Ishikawa (cell line): ENCODE measurements around the gene TECPR2.

Experiments used
- CEBPB ChIP-seq: IDR thresholded peaks from 2 replicates; pipeline ENCODE4 v1.6.1; 2012
- EP300 ChIP-seq: IDR thresholded peaks from 2 replicates; pipeline ENCODE4 v1.6.1; 2012; ENCODE audit warnings: borderline replicate concordance
- FOXM1 ChIP-seq: IDR thresholded peaks from 2 replicates; pipeline ENCODE4 v1.6.1; 2012; ENCODE audit warnings: low read depth, borderline replicate concordance
- MAX ChIP-seq: IDR thresholded peaks from 2 replicates; pipeline ENCODE4 v1.6.1; 2012
- NFIC ChIP-seq: IDR thresholded peaks from 2 replicates; pipeline ENCODE4 v1.6.1; 2012
- RAD21 ChIP-seq: IDR thresholded peaks from 2 replicates; pipeline ENCODE4 v1.6.1; 2012; ENCODE audit warnings: low read depth
- REST ChIP-seq: IDR thresholded peaks from 2 replicates; pipeline ENCODE4 v1.6.1; 2012; ENCODE audit warnings: low read depth, mild to moderate bottlenecking
- TCF12 ChIP-seq: IDR thresholded peaks from 2 replicates; pipeline ENCODE4 v1.6.1; 2012; ENCODE audit warnings: low read depth

- TF ChIP-seq TCF12 (no peak), EP300 (no peak), FOXM1 (no peak), REST (no peak), MAX (no peak), RAD21 (no peak), CEBPB (no peak), NFIC (no peak)
Observed at GRCh38 chr14:102439556-102439955, 76.8 kb downstream of the TECPR2 start.
